HepG2 (cell line): ENCODE measurements around the gene PCDHGC5. TPM values are rescaled to one million over a fixed set of nuclear protein-coding genes. Genes with fewer than 3 reads are reported as not detected.

Experiments
- ATAC-seq: fragments of 200-7000 bp; cut with Tn5 transposase; 3 replicates; pipeline ENCODE4 v1.9.1; 2020; ENCODE audit warnings: mild to moderate bottlenecking, moderate library complexity
- BruUV-seq: library from RNA; stranded (reverse); fragments of 400-500 nt; replicated peaks from 2 replicates; lab custom pipeline; 2021; lab: Mats Ljungman, UMichigan
- CTCF ChIA-PET: fragments of 300-600 bp; formaldehyde crosslinking; extraction: SDS; loops from one replicate; lab custom pipeline; 2021; ENCODE audit warnings: low total read pairs, inconsistent platforms, low intra/inter-chr PET ratio; lab: Yijun Ruan, JAX
- POLR2A ChIA-PET: fragments of 350-600 bp; sonication (Branson Sonifier 250); formaldehyde crosslinking; loops from one replicate; lab custom pipeline; 2020; ENCODE audit warnings: antibody characterized with exemption, inconsistent platforms; lab: Yijun Ruan, JAX
- DNase-seq: peaks from one replicate; pipeline ENCODE4 v3.0.0-alpha.2; 2015; ENCODE audit warnings: low spot score
- FAIRE-seq: peaks from 3 replicates; lab custom pipeline; 2011; peaks lifted over from hg19 to GRCh38; lab: Jason Lieb, UNC
- H2AFZ ChIP-seq: one replicate; pipeline ENCODE4 v1.6.1; 2011; ENCODE audit warnings: low read length, inconsistent platforms
- H3K27ac ChIP-seq: fragments of 300-600 bp; 3 replicates; pipeline ENCODE4 v1.8.0; 2011; ENCODE audit warnings: mixed run types, mild to moderate bottlenecking, mixed read lengths, low read length, inconsistent platforms; ENCODE audit not compliant: insufficient read depth; ENCODE audit errors: extremely low read length
- H3K27me3 ChIP-seq, 2 experiments: fragments of 200-600 bp in 1 of 2; 2 replicates in 1 of 2; 3 replicates in 1 of 2; pipeline versions ENCODE4 v1.6.0 to v1.8.0; 2011; ENCODE audit warnings: low read length in 2 of 2, mild to moderate bottlenecking in 2 of 2, moderate library complexity in 2 of 2, inconsistent platforms in 1 of 2; ENCODE audit not compliant: insufficient read depth in 2 of 2, control insufficient read depth in 1 of 2
- H3K36me3 ChIP-seq, 2 experiments: fragments of 200-600 bp in 1 of 2; replicated peaks in 1 of 2; 2 replicates in 1 of 2; 3 replicates in 1 of 2; pipeline versions ENCODE4 v1.5.1 to v1.8.0; 2011; ENCODE audit warnings: low read length in 2 of 2, inconsistent platforms in 1 of 2; ENCODE audit not compliant: insufficient read depth in 2 of 2, control insufficient read depth in 1 of 2
- H3K4me1 ChIP-seq: 2 replicates; pipeline ENCODE4 v1.5.1; 2012; ENCODE audit warnings: low read length, inconsistent platforms; ENCODE audit not compliant: insufficient read depth
- H3K4me2 ChIP-seq: 2 replicates; pipeline ENCODE4 v1.6.0; 2011; ENCODE audit warnings: low read depth, low read length, inconsistent platforms
- H3K4me3 ChIP-seq, 3 experiments: fragments of 200-600 bp in 1 of 3; sonication (generic), shearing (Covaris generic) in 1 of 3; replicated peaks in 1 of 3; 2 replicates each; pipeline ENCODE4 v1.5.1; 2011 to 2016; ENCODE audit warnings: low read length in 3 of 3, inconsistent platforms in 2 of 3, low read depth in 2 of 3, mild to moderate bottlenecking in 2 of 3, control low read depth in 1 of 3, mixed read lengths in 1 of 3; ENCODE audit not compliant: insufficient read depth in 1 of 3
- H3K79me2 ChIP-seq: one replicate; pipeline ENCODE4 v1.6.1; 2011; ENCODE audit warnings: low read length, inconsistent platforms; ENCODE audit not compliant: insufficient read depth
- H3K9ac ChIP-seq: 2 replicates; pipeline ENCODE4 v1.6.0; 2011; ENCODE audit warnings: mild to moderate bottlenecking, low read depth, low read length, inconsistent platforms; ENCODE audit not compliant: insufficient read depth
- H3K9me3 ChIP-seq: 2 replicates; pipeline ENCODE4 v1.5.1; 2012; ENCODE audit warnings: mild to moderate bottlenecking, low read length
- H4K20me1 ChIP-seq: 2 replicates; pipeline ENCODE4 v1.6.0; 2011; ENCODE audit warnings: inconsistent platforms, mild to moderate bottlenecking, low read length, moderate library complexity; ENCODE audit not compliant: insufficient read depth
- EEA1 ChIP-seq: sonication (generic); formaldehyde crosslinking; IDR thresholded peaks from 2 replicates; pipeline ENCODE4 v1.5.1; 2020; ENCODE audit warnings: mild to moderate bottlenecking, missing genetic modification reagents, borderline replicate concordance
- KDM2A ChIP-seq: sonication (generic); formaldehyde crosslinking; IDR thresholded peaks from 2 replicates; pipeline ENCODE4 v1.4.0; 2020; ENCODE audit warnings: low read depth, missing genetic modification reagents, borderline replicate concordance
- KMT2A ChIP-seq: sonication (generic); formaldehyde crosslinking; IDR thresholded peaks from 2 replicates; pipeline ENCODE4 v1.4.0; 2020; ENCODE audit warnings: missing genetic modification reagents
- MYNN ChIP-seq: sonication (generic); formaldehyde crosslinking; IDR thresholded peaks from 2 replicates; pipeline ENCODE4 v1.4.0; 2020; ENCODE audit warnings: mild to moderate bottlenecking, low read depth, missing genetic modification reagents
- NCOA2 ChIP-seq: sonication (generic); formaldehyde crosslinking; IDR thresholded peaks from 2 replicates; pipeline ENCODE4 v1.8.0; 2022; ENCODE audit warnings: inconsistent platforms
- TAF1 ChIP-seq: sonication (generic); formaldehyde crosslinking; IDR thresholded peaks from 2 replicates; pipeline ENCODE4 v1.4.0; 2020; ENCODE audit warnings: missing genetic modification reagents
- TBX2 ChIP-seq: sonication (generic); formaldehyde crosslinking; IDR thresholded peaks from 2 replicates; pipeline ENCODE4 v1.5.0; 2020; ENCODE audit warnings: missing genetic modification reagents, mild to moderate bottlenecking, borderline replicate concordance
- TEAD3 ChIP-seq: optimal IDR thresholded peaks from 2 replicates; pipeline ENCODE3; 2016; ENCODE audit warnings: borderline replicate concordance
- ZEB1 ChIP-seq: IDR thresholded peaks from 2 replicates; pipeline ENCODE4 v1.6.1; 2012; ENCODE audit warnings: mild to moderate bottlenecking, low read depth, inconsistent platforms; ENCODE audit not compliant: insufficient replicate concordance
- ZNF296 ChIP-seq: sonication (generic); formaldehyde crosslinking; conservative IDR thresholded peaks from 2 replicates; pipeline ENCODE4 v1.5.0; 2020; ENCODE audit warnings: mild to moderate bottlenecking, missing genetic modification reagents
- ZNF34 ChIP-seq: sonication (generic); formaldehyde crosslinking; IDR thresholded peaks from 2 replicates; pipeline ENCODE4 v1.4.0; 2020; ENCODE audit warnings: mild to moderate bottlenecking, missing genetic modification reagents, borderline replicate concordance
- WGBS: methylation state at CpG from one replicate; pipeline ENCODE4 v1.1.6; 2017; ENCODE audit warnings: low lambda C conversion rate; 5-methylcytosine and 5-hydroxymethylcytosine counted together
- in situ Hi-C: cut with HindIII; loops from 2 replicates; pipeline ENCODE4 v1.10.0; 2017; ENCODE audit warnings: low pct_unique_long_range_greater_than_20kb; ENCODE audit not compliant: extremely low pct_ligation_motif_present
- intact Hi-C: fragments of 100-400 bp; cut with micrococcal nuclease; formaldehyde crosslinking; loops from one replicate; pipeline ENCODE4 v1.10.0; 2022; ENCODE audit not compliant: unreplicated experiment
- polyA plus RNA-seq, 8 experiments: library from polyadenylated mRNA; depleted of rRNA in 3 of 8; stranded (reverse) in 7 of 8; unstranded in 1 of 8; fragments of >200 nt; fragmentation: Illumina TruSeq in 4 of 8; extraction: Trizol in 4 of 8; gene quantifications; 2 replicates each; pipeline versions ENCODE4 v1.2.1 to v1.2.3, GENCODE V29; 2011 to 2016; ENCODE audit warnings: low read depth in 4 of 8, missing spikeins in 1 of 8, mixed read lengths in 1 of 8; ENCODE audit not compliant: insufficient read depth in 1 of 8
- total RNA-seq, 5 experiments: library from RNA; depleted of rRNA; stranded (reverse); fragments of >200 nt; fragmentation: Illumina TruSeq; extraction: Trizol; gene quantifications; 2 replicates each; pipeline ENCODE4 v1.2.3, GENCODE V29; 2016; ENCODE audit warnings: low read depth in 1 of 5

Gene PCDHGC5
- total and polyA plus RNA-seq, 2 of the 13 experiments (the other 11 are each of a cell fraction or from before 2014, with no cell fraction given), result 0.03 TPM; not detected in 1

DNA sequence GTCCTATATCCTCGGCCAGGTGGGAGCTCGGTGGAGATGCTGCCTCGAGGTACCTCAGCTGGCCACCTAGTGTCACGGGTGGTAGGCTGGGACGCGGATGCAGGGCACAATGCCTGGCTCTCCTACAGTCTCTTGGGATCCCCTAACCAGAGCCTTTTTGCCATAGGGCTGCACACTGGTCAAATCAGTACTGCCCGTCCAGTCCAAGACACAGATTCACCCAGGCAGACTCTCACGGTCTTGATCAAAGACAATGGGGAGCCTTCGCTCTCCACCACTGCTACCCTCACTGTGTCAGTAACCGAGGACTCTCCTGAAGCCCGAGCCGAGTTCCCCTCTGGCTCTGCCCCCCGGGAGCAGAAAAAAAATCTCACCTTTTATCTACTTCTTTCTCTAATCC, 11.1 kb upstream of the PCDHGC5 start (continued):
- TF ChIP-seq KMT2A, result no peak
- TF ChIP-seq ZNF296, result no peak

DNA sequence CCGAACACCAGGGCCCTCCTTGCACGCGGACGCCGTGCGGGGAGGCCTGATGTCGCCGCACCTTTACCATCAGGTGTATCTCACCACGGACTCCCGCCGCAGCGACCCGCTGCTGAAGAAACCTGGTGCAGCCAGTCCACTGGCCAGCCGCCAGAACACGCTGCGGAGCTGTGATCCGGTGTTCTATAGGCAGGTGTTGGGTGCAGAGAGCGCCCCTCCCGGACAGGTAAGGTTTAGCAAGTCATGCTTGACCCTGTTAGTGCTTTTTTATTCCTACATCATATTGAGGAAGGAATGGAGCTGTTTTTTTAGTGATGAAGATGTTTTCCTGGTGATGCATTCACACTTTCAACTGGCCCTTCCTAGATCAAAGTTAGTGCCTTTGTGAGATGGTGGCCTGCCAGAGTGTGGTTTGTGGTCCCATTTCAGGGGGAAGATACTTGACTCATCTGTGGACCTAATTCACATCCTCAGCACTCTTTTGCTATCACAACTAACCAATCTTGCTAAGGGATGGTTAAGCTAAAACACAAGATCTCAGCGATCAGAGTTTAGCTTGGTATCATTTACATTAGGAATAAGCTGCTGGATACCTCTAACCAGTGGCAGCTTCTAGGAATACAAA, 10.4 kb upstream of the PCDHGC5 start:
- intact Hi-C loops, result no loop called here
- Histone ChIP-seq H3K9me3 (no peaks in the 10 kb centered on the region), H3K4me1 (no peaks in the 10 kb centered on the region), H4K20me1 (no peaks in the 10 kb centered on the region), H2AFZ (no peak overlapping the region), H3K4me2 (no peak overlapping the region), H3K36me3 (no peaks in the 10 kb centered on the region), H3K79me2 (no peaks in the 10 kb centered on the region), H3K27ac (no peak overlapping the region), H3K4me3 (no peak overlapping the region), H3K9ac (no peak overlapping the region), H3K27me3 (peaks cover 1 to 8% of the 10 kb centered on the region in 2 experiments; a peak in 1 of 5 replicates)
- in situ Hi-C loops, result no loop called here
- BruUV-seq, result no TSS peak
- 79% methylated on average over 20 of the region's 20 CpGs for WGBS
- ChIA-PET POLR2A (no interaction called here), CTCF (no interaction called here)
- ATAC-seq (no peak), DNase-seq (no peak), FAIRE-seq (no peak)
- no peak for TF ChIP-seq ZNF34
- TF ChIP-seq TEAD3 (CRISPR knock-in tag), result no peak
- no peak for TF ChIP-seq KDM2A (CRISPR knock-in tag)
- TF ChIP-seq TAF1 (CRISPR knock-in tag), result no peak
- peak; percentile 73 for TF ChIP-seq ZEB1
- TF ChIP-seq EEA1, result no peak
- no peak for TF ChIP-seq NCOA2 (CRISPR knock-in tag)
- no peak for TF ChIP-seq TBX2 (CRISPR knock-in tag)
- TF ChIP-seq MYNN (CRISPR knock-in tag), result no peak
